Tibial nerve (tissue), 3 donors: ENCODE measurements around the gene MAGEA8.

Source experiments
- CTCF ChIP-seq, 5 experiments: fragments of 200-600 bp in 3 of 5; fragments of 450-650 bp in 2 of 5; sonication (generic) in 3 of 5; IDR thresholded peaks; one replicate each; pipeline ENCODE4 v1.5.1; 2016 to 2019; ENCODE audit warnings: antibody characterized with exemption in 5 of 5, mild to moderate bottlenecking in 3 of 5, moderate library complexity in 2 of 5
- POLR2A ChIP-seq, 2 donors: fragments of 450-650 bp; IDR thresholded peaks; one replicate each; pipeline ENCODE4 v1.6.1; 2017; ENCODE audit warnings: antibody characterized with exemption in 2 of 2, mild to moderate bottlenecking in 2 of 2, moderate library complexity in 2 of 2

DNA sequence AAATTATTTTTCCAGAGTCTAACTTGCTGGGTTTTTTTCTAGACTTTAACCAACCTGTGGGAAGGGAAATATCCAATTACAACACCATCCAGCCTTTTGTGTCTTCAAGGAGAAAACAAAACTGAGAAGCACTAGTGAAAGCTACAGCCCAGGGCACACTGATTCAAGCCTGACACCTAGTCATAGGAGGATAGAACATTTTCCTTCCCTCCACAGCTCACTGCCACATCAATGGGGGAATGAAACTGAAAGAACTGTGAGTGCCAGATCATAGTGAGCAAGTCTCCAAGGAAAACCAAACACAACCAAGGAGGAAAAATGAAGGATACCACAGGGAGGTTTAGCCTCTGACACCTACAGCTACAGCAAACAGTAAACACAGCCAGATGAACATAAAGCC is 43.3 kb upstream of the MAGEA8 start:
- TF ChIP-seq CTCF (IDR thresholded peaks at IDR 0.05): no peak
- no peak for TF ChIP-seq POLR2A (IDR thresholded peaks at IDR 0.05)
